ENCODE results near the gene SHLD1.

The SHLD1 gene

DNA sequence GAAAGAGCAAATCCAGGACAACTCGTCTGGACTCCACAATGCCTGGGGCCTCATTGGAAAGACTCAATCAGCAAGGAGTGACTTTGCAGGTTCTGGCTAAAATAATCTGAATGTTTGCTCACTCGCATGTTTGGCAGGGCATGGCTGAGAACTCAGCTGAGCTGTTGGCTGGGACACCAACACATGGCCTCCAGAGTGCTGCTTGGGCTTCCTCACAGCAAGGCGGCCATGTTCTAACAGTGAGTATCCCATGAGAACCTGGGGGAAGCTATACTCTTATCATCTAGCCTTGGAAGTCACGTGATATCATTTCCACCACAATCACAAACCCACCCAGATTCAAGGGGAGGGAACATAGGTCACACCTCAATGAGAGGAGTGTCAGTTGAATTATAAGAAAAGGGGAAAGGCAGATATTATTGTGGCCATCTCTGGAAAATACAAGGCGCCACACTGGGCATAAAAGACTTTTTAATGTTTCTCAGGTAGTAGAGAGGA, 23.1 kb upstream of the SHLD1 start:
- H3K4me3 ChIP-seq (replicated peaks; ENCODE audit: low read depth, low read length) = no peak overlapping the region
- no peak for TF ChIP-seq CTCF (IDR thresholded peaks at IDR 0.05; ENCODE audit: low read depth, low read length, missing control alignments)

GRCh38 chr20:5729348-5729747, 20.9 kb upstream of the SHLD1 start:
- peak; percentile 54 for DNase-seq (ENCODE audit: extremely low read depth, low read depth)
- TF ChIP-seq CTCF (IDR thresholded peaks at IDR 0.05; ENCODE audit: low read depth, low read length, missing control alignments) = no peak
- H3K4me3 ChIP-seq (replicated peaks; ENCODE audit: low read depth, low read length) = no peak overlapping the region

More for the DNA sequence above, 23.1 kb upstream of the SHLD1 start:
- no peak for DNase-seq (ENCODE audit: extremely low read depth, low read depth)

GRCh38 chr20:5730131-5730530, 20.1 kb upstream of the SHLD1 start:
- TF ChIP-seq CTCF (IDR thresholded peaks at IDR 0.05; ENCODE audit: low read depth, low read length, missing control alignments) = no peak
- no peak for DNase-seq (ENCODE audit: extremely low read depth, low read depth)
- no peak overlapping the region for H3K4me3 ChIP-seq (replicated peaks; ENCODE audit: low read depth, low read length)

DNA sequence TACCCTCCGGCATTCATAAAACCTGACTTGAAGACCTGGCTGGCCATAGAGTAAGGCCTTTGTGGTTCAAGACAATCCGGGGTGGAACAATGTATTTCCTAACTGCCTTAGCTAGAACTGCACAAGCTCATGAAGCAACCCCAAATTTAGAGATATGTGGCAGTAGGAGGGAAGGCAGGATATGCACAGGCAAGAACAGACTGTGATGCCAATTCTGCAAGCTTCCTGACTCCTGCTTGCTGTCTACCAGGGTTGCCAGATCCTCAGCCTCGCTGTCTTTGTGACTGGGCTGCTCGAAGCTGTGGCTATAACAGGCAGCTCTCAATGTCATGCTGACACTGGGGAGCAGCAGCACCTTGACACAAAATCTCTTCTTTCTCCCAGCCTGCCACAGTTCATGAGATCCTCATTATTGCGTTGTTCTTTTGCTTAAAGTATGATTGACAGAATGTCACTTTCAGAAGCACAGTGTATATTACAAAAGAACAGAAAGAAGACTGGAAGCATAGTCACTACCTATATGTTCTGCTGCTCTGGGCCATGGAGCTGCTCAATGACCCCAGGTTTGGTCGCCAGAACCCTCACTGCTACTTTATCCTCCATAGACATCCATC, 18.3 kb upstream of the SHLD1 start:
- DNase-seq (ENCODE audit: extremely low read depth, low read depth) = no peak
- no peak overlapping the region for H3K4me3 ChIP-seq (replicated peaks; ENCODE audit: low read depth, low read length)
- TF ChIP-seq CTCF (IDR thresholded peaks at IDR 0.05; ENCODE audit: low read depth, low read length, missing control alignments) = no peak

DNA sequence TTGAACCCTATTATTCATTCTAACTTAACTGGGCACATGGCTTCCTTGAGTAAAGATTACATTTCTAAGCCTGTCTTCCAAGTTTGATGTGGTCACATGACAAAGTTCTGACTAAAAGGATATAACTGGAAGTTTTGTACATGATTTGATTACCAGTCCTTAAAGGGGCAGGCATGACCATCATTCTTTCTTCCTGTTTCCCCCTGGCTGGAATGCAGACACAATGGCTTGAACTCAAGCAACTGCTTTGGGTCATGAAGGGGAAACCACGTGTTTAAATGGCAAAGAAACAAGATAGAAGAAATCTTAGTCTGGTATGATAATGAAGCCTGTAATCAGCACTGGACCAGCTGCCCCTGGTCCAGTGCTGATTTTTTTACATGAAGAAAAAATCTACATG, 15.6 kb upstream of the SHLD1 start:
- DNase-seq (ENCODE audit: extremely low read depth, low read depth) = no peak
- H3K4me3 ChIP-seq (replicated peaks; ENCODE audit: low read depth, low read length) = no peak overlapping the region

GRCh38 chr20:5735845-5736510, 14.2 kb upstream of the SHLD1 start:
- H3K4me3 ChIP-seq (replicated peaks; ENCODE audit: low read depth, low read length) = no peak overlapping the region
- no peak for DNase-seq (ENCODE audit: extremely low read depth, low read depth)
- no peak for TF ChIP-seq CTCF (IDR thresholded peaks at IDR 0.05; ENCODE audit: low read depth, low read length, missing control alignments)

More for the DNA sequence above, 15.6 kb upstream of the SHLD1 start:
- TF ChIP-seq CTCF (IDR thresholded peaks at IDR 0.05; ENCODE audit: low read depth, low read length, missing control alignments) = no peak

Measured in HFF-Myc (cell line).